ENCODE measurements around the gene OR52N4.
"Not testable (repeated sequence)": the region's sequence is repeated elsewhere in the genome, so short reads cannot be mapped to it uniquely, and the experiment has no call there.

OR52N4 gene

GRCh38 chr11:5753943-5754342 lies at the start of gene OR52N4:
Gene OR52N4 (plus strand): TSS chr11:5754243. CDS start chr11:5754741, 498 bp downstream.
- DNase-seq (ENCODE audit: low read depth, low spot score): no peak

- no peak for DNase-seq (ENCODE audit: low read depth, low spot score)
These were observed 48.4 kb upstream of the OR52N4 start for GRCh38 chr11:5705688-5706087.

GRCh38 chr11:5712507-5712906 lies 41.5 kb upstream of the OR52N4 start:
- no peak for DNase-seq (ENCODE audit: low read depth, low spot score)

GRCh38 chr11:5713695-5714094 lies 40.3 kb upstream of the OR52N4 start:
- no peak for DNase-seq (ENCODE audit: low read depth, low spot score)

GRCh38 chr11:5716518-5716917 lies 37.5 kb upstream of the OR52N4 start:
- not testable (repeated sequence) for DNase-seq (ENCODE audit: low read depth, low spot score)

- no peak for DNase-seq (ENCODE audit: low read depth, low spot score)
These were observed 34.1 kb upstream of the OR52N4 start for GRCh38 chr11:5719703-5720495.

GRCh38 chr11:5722622-5723021 lies 31.4 kb upstream of the OR52N4 start:
- no peak for DNase-seq (ENCODE audit: low read depth, low spot score)

- no peak for DNase-seq (ENCODE audit: low read depth, low spot score)
These were observed 27.7 kb upstream of the OR52N4 start for GRCh38 chr11:5726351-5726750.

GRCh38 chr11:5727691-5728090 lies 26.4 kb upstream of the OR52N4 start:
- no peak for DNase-seq (ENCODE audit: low read depth, low spot score)

GRCh38 chr11:5736396-5736795 lies 17.6 kb upstream of the OR52N4 start, which contains the start of gene OR56B1:
Gene OR56B1 (plus strand): TSS chr11:5736448. CDS start chr11:5736517, 69 bp downstream.
- no peak for DNase-seq (ENCODE audit: low read depth, low spot score)

GRCh38 chr11:5737091-5737490 lies 17.0 kb upstream of the OR52N4 start:
- DNase-seq (ENCODE audit: low read depth, low spot score): no peak

- DNase-seq (ENCODE audit: low read depth, low spot score): no peak
These were observed 16.2 kb upstream of the OR52N4 start for GRCh38 chr11:5737670-5738392.

- DNase-seq (ENCODE audit: low read depth, low spot score): no peak
These were observed 15.6 kb upstream of the OR52N4 start for GRCh38 chr11:5738431-5738830.

- DNase-seq (ENCODE audit: low read depth, low spot score): no peak
These were observed 7.4 kb upstream of the OR52N4 start for GRCh38 chr11:5746614-5747013.

GRCh38 chr11:5749836-5750235 lies 4.2 kb upstream of the OR52N4 start:
- no peak for DNase-seq (ENCODE audit: low read depth, low spot score)

GRCh38 chr11:5767056-5767455 lies 13.0 kb downstream of the OR52N4 start:
- DNase-seq (ENCODE audit: low read depth, low spot score): no peak

- no peak for DNase-seq (ENCODE audit: low read depth, low spot score)
These were observed 29.2 kb downstream of the OR52N4 start, which contains the start of gene OR52N5 for GRCh38 chr11:5783255-5783654. Gene OR52N5 (minus strand): TSS chr11:5783355. CDS start chr11:5778634, 4,721 bp downstream.

GRCh38 chr11:5791165-5791564 lies 37.1 kb downstream of the OR52N4 start, which contains the start of gene OR52N1:
Gene OR52N1 (minus strand): TSS chr11:5791265. CDS start chr11:5788816, 2,449 bp downstream.
- DNase-seq (ENCODE audit: low read depth, low spot score): no peak

- no peak for DNase-seq (ENCODE audit: low read depth, low spot score)
These were observed 42.5 kb downstream of the OR52N4 start for GRCh38 chr11:5796541-5796940.

GRCh38 chr11:5803982-5804381 lies 49.9 kb downstream of the OR52N4 start:
- no peak for DNase-seq (ENCODE audit: low read depth, low spot score)
